HG03457 (cell line): ENCODE results near the gene KLF12.

ENCODE experiments used
- ATAC-seq: cut with Tn5 transposase; IDR thresholded peaks from one replicate; pipeline ENCODE4 v1.9.1; 2021; ENCODE audit warnings: moderate number of reproducible peaks; ENCODE audit not compliant: unreplicated experiment

Gene KLF12

GRCh38 chr13:74134221-74134776 lies at the start of gene KLF12:
TSS of gene KLF12 (minus strand) at chr13:74134404.
- ATAC-seq, result peak; percentile 56

DNA sequence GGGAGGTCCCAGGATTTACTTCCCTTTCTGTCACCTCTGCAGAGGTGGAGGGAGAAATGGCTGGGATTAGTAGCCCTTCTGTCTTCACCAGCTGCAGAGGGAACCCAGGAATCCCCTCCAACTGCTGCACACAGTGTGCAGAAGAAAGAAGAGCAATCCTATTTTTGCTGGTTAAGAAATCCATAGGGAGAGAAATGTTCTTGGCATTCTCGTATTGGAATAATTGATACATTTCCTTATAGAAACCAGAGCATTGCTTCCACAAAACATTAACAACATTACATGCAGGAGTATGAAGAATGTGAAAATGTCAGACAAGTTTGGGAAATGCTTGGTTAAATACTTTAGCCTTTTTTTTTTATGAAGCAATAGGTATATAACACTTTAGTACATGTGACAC lies 48.3 kb upstream of the KLF12 start:
- no peak for ATAC-seq

DNA sequence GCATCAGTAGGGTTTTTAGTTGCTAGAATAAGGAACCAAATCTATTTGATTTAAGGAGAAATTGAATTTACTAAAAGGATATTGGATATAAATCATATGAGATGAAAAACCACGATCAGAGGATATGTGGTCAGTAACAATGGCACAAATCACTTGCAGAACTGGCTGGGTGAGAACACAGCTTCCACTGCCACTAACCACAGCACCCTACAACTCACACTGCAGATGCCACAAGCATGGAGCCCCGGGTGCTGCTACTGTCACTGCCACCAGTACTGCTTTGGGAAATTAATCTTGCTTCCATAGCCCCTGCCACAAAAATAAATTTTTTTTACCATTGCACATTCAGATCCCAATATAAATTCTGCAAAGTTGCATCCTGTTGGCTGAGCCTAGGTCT lies 40.6 kb upstream of the KLF12 start:
- ATAC-seq, result no peak

- ATAC-seq, result no peak
Observed at GRCh38 chr13:74173822-74174221, 39.6 kb upstream of the KLF12 start.

DNA sequence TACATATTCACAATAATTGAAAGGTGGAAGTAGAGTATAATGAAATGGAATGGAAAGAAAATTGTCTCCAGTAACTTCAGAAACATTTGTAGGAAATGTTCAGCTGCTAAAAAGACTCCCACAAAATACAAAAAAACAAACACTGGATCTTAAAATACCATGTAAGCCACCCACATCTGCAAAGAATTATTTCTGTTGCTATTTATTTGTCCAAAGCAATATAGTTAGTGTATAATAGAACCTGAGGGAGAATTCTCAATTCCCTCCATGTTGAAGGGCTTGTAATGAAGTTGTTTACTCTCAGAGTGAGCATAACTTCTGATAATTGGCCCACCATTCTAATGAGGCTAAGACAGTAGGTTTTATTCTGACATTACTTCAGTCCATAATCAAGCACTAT lies 37.4 kb upstream of the KLF12 start:
- ATAC-seq, result no peak

GRCh38 chr13:74169676-74170075 lies 35.5 kb upstream of the KLF12 start:
- no peak for ATAC-seq

DNA sequence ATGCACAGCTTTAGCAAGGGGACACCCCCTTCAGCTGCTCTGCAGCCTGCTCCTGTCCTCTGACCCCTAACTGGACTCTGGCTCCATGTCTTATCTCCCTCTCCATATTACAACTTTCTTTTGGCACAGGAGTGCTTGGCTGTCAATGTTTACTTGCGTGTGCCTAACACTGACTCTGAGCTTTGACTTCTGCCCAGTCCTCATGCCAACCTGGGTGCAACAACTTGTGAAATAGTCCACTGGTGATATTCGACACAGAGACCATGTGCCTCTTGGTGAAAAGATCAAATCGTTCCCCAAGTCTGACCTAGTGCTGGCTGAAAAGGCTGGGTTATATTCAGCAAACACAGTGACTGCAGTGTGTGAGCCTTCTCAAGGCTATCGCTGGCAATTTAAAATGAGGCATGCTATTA lies 34.1 kb upstream of the KLF12 start:
- ATAC-seq, result no peak

DNA sequence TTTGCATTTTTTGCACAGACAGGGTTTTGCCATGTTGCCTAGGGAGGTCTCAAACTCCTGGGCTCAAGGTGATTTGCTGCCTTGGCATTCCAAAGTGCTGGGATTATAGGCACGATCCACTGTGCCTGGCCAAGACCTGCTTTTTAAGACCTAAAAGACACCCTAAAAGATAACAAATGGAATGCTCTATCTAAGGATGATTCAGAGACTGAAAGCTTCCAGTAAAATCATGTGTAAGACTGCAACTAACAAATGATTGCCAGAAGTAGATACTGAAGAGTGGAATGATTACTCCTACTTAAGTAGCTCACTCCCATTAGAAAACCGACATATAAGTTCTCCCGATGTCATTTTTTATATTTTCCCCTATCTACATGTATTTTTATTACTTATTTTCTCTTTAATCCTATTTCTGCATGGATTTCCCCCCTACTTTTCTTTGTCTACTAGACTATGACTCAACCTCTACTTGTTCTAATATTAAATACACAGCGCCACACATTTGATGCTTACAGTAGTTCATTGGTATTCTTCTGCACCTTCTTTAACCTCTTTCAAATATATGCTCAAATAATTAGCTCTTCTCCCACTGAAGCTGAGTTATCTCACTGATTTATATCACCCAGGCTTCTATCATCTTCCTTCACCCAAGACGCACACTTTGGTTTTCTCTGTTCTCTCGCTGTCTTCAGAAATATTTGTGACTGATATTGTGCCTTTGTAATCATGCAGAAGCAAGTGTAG lies 32.2 kb upstream of the KLF12 start:
- no peak for ATAC-seq

DNA sequence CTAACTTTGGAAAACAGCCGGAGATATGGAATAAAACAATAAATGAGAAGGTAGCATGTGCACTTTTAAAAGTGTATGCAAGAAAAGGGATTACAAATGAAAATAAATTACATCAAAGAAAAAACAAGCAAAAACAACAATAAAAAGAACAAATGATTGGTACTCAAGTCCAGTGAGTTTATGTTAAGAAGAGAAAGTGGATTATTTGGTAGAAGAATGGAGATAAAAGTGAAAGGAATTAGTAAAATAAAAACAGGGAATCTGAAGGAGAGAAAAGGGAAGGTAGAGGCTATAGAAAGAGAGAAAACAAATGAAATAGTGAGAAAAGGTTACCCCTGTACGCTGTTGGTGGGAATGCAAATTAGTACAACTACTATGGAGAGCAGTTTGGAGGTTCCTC lies 28.6 kb upstream of the KLF12 start:
- no peak for ATAC-seq

- ATAC-seq, result no peak
Observed at GRCh38 chr13:74162135-74162534, 27.9 kb upstream of the KLF12 start.

DNA sequence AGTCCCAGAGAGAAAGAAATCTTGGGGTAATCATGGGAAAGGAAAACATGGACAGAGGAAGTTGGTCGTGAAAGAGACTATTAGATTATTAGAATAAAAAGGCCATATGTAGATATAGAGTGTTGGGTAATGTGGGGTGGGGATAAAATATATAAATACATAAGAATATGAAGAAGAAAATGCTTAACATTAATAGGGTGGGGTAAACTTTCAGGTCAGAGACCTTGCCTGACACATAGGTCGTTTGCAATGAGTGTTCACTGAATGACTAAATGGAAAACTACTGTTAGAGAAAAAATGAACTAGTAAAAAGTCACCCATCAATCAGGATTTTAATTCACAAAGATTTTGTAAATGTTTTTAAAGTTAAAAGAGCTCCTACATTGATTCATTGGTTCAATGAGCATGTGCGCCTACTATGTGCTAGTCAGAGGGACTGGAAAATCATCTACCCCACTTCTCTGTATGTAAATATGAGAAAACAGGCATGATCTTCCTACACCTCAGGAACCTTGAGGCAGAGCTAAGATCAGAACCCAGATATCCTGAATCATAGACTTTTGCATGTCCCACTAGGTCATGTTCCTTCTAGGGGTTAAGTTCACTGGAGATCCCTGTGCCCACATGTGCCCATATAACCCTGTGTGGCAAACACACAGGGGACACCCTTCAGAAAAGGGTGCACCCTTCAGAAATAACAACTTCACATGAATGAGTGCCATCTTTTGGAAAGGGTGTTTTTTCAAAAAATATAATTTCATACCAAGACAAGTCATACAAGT lies 24.6 kb upstream of the KLF12 start:
- ATAC-seq, result no peak

GRCh38 chr13:74158028-74158427 lies 23.8 kb upstream of the KLF12 start:
- ATAC-seq, result no peak

- no peak for ATAC-seq
Observed at GRCh38 chr13:74154981-74155380, 20.8 kb upstream of the KLF12 start.

- no peak for ATAC-seq
Observed at GRCh38 chr13:74153316-74153715, 19.1 kb upstream of the KLF12 start.

GRCh38 chr13:74151859-74152258 lies 17.7 kb upstream of the KLF12 start:
- no peak for ATAC-seq

- no peak for ATAC-seq
Observed at GRCh38 chr13:74148352-74148751, 14.1 kb upstream of the KLF12 start.

- no peak for ATAC-seq
Observed at GRCh38 chr13:74145249-74145975, 11.2 kb upstream of the KLF12 start.

GRCh38 chr13:74144269-74144668 lies 10.1 kb upstream of the KLF12 start:
- ATAC-seq, result no peak

DNA sequence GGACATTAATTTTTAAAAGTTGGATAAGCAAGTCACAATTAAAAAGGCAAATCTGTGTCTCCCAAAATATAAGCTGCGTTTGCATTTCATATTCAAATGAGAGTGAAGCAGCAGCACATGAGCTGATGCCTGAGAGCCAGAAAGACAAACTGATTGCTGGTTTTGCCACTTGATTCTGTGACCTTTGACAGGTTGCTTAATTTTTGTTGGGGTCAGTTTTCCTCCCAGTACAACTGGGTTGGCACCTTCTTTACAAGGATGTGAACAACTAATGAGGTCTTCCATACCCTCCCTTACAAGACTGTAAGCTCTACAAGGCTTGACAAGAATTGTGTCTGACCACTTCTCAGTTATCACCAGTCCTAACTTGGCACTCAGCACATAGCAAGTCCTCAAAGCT lies 8.1 kb upstream of the KLF12 start:
- no peak for ATAC-seq

- no peak for ATAC-seq
Observed at GRCh38 chr13:74138241-74138640, 4.0 kb upstream of the KLF12 start.

- ATAC-seq, result no peak
Observed at GRCh38 chr13:74136084-74136658, 2.0 kb upstream of the KLF12 start.
